ENCODE data around the gene IRS1.

IRS1 gene

GRCh38 chr2:226788881-226789490 is 10.6 kb downstream of the IRS1 start:
- DNase-seq: no peak

- no peak for DNase-seq
Measured at GRCh38 chr2:226788064-226788463, 11.6 kb downstream of the IRS1 start.

DNA sequence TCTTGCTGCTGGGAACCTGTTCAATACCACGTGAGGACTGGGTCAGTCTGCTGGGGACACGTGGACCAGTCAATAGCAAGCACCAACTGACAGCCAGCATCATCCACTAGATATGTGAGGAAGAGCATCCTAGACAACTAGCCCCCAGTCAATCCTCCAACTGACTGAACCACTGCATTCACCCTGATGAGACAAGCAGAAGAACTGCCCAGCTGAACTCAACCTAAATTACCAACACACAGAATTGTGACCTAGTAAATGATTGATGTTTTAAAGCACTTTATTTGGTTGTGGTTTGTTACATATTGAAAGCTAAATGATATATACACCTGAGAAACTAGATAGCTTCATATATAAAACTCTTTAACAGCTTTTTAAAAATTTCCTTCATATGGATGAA is 15.7 kb downstream of the IRS1 start:
- no peak for DNase-seq

GRCh38 chr2:226782092-226782713 is 17.4 kb downstream of the IRS1 start:
- no peak for DNase-seq

DNA sequence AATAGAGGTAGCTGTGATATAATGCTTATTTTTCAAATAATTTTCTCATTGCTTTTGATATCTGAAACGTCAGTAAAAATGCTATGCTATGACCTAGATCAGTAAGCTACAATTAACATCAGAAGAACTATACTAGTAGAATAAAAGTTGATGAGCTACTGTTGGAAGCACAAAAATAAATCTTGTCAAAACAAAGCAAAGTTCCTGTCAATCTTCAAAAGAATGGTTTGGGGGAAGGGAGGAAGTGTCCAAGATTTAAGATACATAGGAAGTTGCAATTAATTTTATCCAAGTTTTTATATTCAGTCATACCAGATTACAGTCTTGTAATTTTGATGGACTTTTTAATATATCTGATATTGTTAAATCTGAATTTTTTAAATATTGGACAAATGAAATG is 19.2 kb downstream of the IRS1 start:
- no peak for DNase-seq

GRCh38 chr2:226777611-226778010 is 22.0 kb downstream of the IRS1 start:
- no peak for DNase-seq

DNA sequence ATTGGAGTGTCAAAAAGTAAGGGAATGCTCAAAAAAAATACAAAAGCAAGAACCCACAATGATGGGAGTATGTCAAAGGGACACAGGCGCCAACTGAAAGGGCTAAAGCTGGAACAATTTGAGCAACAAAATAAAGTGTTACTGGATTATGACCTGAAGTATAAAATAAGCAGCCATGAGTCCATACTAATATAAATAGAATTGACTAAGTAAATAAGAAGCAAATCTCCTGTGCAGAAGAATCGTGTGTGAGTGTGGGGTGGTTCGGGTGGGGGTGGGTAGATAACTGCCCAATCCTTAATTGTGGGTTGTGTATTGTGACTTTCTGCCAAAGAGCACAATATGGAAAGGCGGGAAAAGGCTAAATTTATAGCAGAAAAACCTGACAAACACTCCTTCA is 23.5 kb downstream of the IRS1 start:
- DNase-seq: no peak

DNA sequence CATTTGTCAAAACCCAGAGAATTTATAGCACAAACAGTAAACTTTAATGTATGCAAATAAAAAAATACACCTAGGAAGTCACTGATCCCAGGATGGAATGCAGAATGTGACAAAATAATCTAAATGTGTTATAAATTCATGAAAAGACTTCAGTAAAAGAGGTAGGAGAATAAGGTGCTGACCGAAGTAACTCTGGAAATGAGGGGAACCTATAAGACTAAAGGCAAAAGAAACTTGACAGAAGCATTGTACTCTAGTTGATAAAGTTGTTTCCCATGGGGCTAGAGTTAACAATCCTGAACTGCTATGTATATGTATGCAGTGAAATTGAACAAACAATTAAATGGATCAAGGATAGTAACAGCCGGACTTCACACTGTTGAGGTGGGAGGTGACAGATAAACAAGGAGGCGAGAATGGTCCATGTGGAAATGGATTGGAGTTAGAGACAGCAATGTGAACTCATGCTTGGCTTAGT is 24.5 kb downstream of the IRS1 start:
- DNase-seq: no peak

DNA sequence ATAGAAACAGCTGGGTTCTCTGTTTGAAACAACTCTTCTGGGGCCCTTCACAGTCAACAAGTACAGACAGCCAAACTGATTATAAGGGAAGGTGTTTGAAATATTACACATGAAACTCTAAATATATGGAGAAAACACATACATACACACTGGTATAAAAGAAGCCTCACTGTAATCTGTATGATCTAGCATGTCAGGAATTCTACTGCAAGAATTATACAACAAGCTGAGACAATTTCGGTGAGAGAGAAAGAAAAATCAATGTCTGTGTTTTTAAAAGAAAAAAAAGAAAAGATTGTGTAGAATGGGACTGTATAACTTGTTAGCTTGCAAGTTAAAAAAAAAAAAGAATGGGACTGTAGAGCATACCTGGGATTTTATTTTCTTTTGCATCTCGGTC is 26.3 kb downstream of the IRS1 start:
- no peak for DNase-seq

GRCh38 chr2:226772389-226773179 is 27.0 kb downstream of the IRS1 start:
- no peak for DNase-seq

GRCh38 chr2:226771067-226771466 is 28.6 kb downstream of the IRS1 start:
- DNase-seq: no peak

- DNase-seq: no peak
Measured at GRCh38 chr2:226767056-226767813, 32.4 kb downstream of the IRS1 start.

DNA sequence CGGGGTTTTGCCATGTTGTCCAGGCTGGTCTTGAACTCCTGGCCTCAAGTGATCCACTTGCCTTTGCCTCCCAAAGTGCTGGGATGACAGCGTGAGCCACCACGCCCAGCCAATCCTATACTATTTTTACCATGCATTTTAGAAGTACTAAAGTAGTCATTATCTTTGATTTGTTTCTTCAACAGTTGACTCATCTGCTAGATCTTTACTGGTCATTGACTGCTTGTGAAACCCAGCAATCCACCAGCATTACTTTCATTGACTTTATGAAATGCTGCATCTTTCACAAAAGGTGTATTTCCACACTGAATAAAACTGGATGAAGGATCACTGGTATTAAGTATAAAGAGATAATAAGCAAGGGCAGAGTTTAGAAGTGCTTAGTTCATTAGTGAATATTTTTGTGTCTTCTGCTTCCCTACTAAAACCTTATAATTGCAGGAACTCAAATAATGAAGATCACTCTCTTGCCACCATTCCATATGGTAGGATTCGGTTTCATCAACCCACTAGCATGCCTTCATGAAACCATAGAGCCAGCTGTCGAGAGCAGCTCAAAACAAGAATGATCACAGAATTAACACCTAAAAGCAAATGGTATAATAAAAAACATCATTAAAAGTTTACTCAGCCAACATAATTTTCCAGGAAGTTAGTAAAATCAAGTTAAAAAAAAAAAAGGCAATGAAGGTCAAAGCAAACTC is 33.1 kb downstream of the IRS1 start:
- DNase-seq: no peak

GRCh38 chr2:226763320-226763719 is 36.3 kb downstream of the IRS1 start:
- DNase-seq: no peak

GRCh38 chr2:226761195-226761583 is 38.4 kb downstream of the IRS1 start:
- no peak for DNase-seq

GRCh38 chr2:226760412-226761194 is 39.0 kb downstream of the IRS1 start:
- no peak for DNase-seq

DNA sequence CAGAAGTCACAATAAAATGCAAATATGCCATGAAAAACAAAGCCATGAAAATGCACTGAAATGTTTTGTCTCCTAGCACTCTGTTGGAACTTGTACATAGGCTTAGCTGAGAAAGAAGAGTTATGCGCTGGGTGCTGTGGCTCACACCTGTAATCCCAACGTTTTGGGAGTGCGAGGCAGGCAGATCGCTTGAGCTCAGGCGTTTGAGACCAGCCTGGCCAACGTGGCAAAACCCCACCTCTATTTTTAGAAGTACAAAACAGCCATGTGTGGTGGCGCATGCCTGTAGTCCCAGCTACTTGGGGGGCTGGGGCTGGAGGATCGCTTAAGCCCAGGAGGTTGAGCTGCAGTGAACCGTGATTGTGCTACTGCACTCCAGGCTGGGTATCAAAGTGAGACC is 39.9 kb downstream of the IRS1 start:
- DNase-seq: no peak

DNA sequence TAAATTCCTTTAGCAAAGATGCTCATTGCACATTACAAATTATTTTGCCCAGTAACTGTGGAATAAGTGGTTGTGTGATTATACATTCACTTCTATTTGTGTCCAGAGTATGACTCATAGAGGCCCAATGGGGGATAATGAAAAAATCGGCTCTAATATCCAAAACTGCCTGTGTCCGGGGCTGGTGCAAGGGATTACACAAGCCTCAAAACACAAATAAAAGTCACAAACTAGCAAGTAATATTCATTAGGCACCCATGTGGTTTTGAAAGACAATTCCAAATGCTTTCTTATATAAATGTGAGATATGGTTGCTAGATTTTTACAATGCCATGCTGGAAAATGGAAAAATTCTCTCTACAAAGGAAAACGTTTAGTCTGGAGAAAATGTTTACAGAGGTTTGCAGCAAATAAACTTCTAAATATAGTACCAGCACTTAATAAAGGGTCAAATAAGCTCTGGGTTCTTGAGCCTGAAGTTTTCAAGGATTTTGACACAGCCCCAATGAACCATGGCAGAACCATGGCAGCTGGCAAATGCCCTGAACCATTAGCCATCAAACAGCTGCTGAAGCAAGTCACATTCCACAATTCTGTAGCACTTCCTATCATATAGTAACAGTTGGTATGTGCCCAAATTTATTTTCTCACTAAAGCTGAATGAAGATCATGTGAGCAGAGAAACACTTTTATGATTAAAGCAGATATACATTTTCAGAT is 40.5 kb downstream of the IRS1 start:
- DNase-seq: no peak

DNA sequence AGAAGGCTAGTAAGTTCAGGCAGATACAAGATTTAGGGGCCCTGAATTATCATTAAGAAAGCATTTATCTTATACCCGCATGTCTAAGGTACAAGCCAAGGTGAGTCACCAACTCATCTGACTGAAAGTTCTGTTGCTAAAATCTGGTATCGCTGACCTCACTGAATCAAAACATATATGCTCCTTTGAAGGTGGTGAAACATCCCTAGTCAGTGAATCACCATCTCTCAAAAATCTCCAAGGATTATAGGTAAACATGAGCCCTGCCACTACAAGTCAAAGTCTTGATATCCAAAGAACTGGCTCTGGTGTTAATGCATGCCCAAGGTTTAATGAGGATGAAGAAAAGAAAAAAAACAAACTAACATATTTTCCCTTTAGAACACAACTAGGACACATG is 43.5 kb downstream of the IRS1 start:
- DNase-seq: no peak

DNA sequence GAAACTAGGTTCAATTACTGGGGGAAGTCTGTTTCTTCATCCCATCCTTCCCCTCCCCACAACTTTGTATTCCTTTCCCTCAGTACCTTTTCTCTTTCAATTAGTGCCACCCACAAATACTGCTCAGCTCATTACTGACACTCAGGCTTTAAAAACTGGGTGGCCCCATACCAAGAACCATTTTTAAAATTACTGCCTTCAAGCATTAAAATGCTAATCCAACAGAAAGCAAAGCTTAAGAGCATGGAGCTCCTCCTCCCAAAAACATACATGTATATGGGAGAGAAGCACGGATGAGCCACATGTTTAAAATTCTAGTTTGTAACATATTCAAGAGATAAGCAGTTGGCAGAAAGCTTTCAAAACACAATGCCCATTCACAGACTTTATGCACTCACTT is 44.0 kb downstream of the IRS1 start:
- DNase-seq: no peak
